ENCODE results near the gene CD2BP2. TPM values are rescaled to one million over a fixed set of nuclear protein-coding genes. Genes with fewer than 3 reads are reported as not detected.

The CD2BP2 gene
- polyA plus RNA-seq, 1 of the 3 experiments (the other 2 are of a cell fraction): 80.8 TPM

GRCh38 chr16:30377050-30377811, 22.1 kb upstream of the CD2BP2 start (continued):
- TF ChIP-seq MEF2A (IDR thresholded peaks at IDR 0.05; ENCODE audit: borderline replicate concordance, low read depth) (no peak), EZH2phosphoT487 (IDR thresholded peaks at IDR 0.05; ENCODE audit: borderline replicate concordance, low read depth) (no peak), FOSL2 (IDR thresholded peaks at IDR 0.05; ENCODE audit: borderline replicate concordance, low read depth) (no peak)

GRCh38 chr16:30376461-30376902, 21.4 kb upstream of the CD2BP2 start:
- peaks cover 19% of the 10 kb centered on the region for H3F3A ChIP-seq (replicated peaks; ENCODE audit: insufficient read depth)
- H3K9ac ChIP-seq: no peak overlapping the region
- peaks cover 15% of the 10 kb centered on the region; the same call in 1 of the 2 replicates for H3K79me2 ChIP-seq (ENCODE audit: insufficient read depth)
- ChIA-PET CTCF (interaction anchor here (2.0 kb wide), 1 partner anchor 33 kb away, joined by 11 read pairs; no protein-coding TSS in a partner anchor), POLR2A (no interaction called here)
- H3K27ac ChIP-seq (ENCODE audit: low read depth in 2 of 2, low read length in 1 of 2): no peak overlapping the region
- H3K27me3 ChIP-seq (ENCODE audit: insufficient read depth): no peaks in the 10 kb centered on the region
- H3K4me1 ChIP-seq (ENCODE audit: control insufficient read depth in 1 of 2, insufficient read depth in 2 of 2, low read depth in 1 of 2, low read length in 1 of 2): peaks cover 7 to 22% of the 10 kb centered on the region in 2 experiments; a peak in 3 of 4 replicates
- peaks cover 12% of the 10 kb centered on the region; the same call in 1 of the 2 replicates for H4K20me1 ChIP-seq (ENCODE audit: insufficient read depth)
- H3K4me3 ChIP-seq (ENCODE audit: low read depth in 2 of 2, low read length in 1 of 2): no peak overlapping the region
- DNase-seq: no peak
- H3K9me3 ChIP-seq: no peaks in the 10 kb centered on the region
- H2AFZ ChIP-seq (ENCODE audit: low read depth): no peak overlapping the region
- H3K9me2 ChIP-seq: no peaks in the 10 kb centered on the region
- H3K36me3 ChIP-seq (replicated peaks in 1 of 2; ENCODE audit: control insufficient read depth in 1 of 2, insufficient read depth in 2 of 2, low read length in 1 of 2): peaks cover 0 to 6% of the 10 kb centered on the region in 2 experiments
- TF ChIP-seq TAF1 (IDR thresholded peaks at IDR 0.05; ENCODE audit: borderline replicate concordance, low read depth, low read length): no peak
- no peak for TF ChIP-seq ZBTB33 (IDR thresholded peaks at IDR 0.05; ENCODE audit: borderline replicate concordance, low read depth)
- TF ChIP-seq CHD2 (IDR thresholded peaks at IDR 0.05; ENCODE audit: low read length, partially characterized antibody): no peak
- no peak for TF ChIP-seq MXI1 (IDR thresholded peaks at IDR 0.05; ENCODE audit: low read depth, low read length)
- TF ChIP-seq IRF3 (IDR thresholded peaks at IDR 0.05; ENCODE audit: low read depth, low read length): no peak
- TF ChIP-seq PBX3 (IDR thresholded peaks at IDR 0.05): no peak
- TF ChIP-seq FOXJ3 (CRISPR knock-in tag; IDR thresholded peaks at IDR 0.05): no peak
- TF ChIP-seq CTCF (IDR thresholded peaks at IDR 0.05): no peak
- TF ChIP-seq ELF1 (IDR thresholded peaks at IDR 0.05): no peak
- TF ChIP-seq TCF12 (IDR thresholded peaks at IDR 0.05): no peak
- TF ChIP-seq MEF2A (IDR thresholded peaks at IDR 0.05; ENCODE audit: borderline replicate concordance, low read depth): no peak
- TF ChIP-seq SMC3 (IDR thresholded peaks at IDR 0.05; ENCODE audit: low read depth, low read length): no peak
- no peak for TF ChIP-seq REST (IDR thresholded peaks at IDR 0.05; ENCODE audit: low read depth, low read length)
- no peak for TF ChIP-seq NRF1 (IDR thresholded peaks at IDR 0.05; ENCODE audit: low read depth, low read length)
- TF ChIP-seq EZH2phosphoT487 (IDR thresholded peaks at IDR 0.05; ENCODE audit: borderline replicate concordance, low read depth): no peak
- no peak for TF ChIP-seq JUND (IDR thresholded peaks at IDR 0.05)
- TF ChIP-seq RXRA (IDR thresholded peaks at IDR 0.05; ENCODE audit: borderline replicate concordance, low read depth): no peak
- no peak overlapping the region for H3K4me2 ChIP-seq
- 98% methylated on average over 8 of the region's 8 CpGs for WGBS (ENCODE audit: low lambda C conversion rate)

Data from SK-N-SH (cell line).